Activated T-cell treated with anti-CD3 and anti-CD28 coated beads for 24 hours (primary cell): ENCODE results near the gene MAST2.
"Not testable (repeated sequence)": the region's sequence is repeated elsewhere in the genome, so short reads cannot be mapped to it uniquely, and the experiment has no call there.

Experiments used
- DNase-seq: peaks from one replicate; pipeline ENCODE4 v3.0.0-alpha.2; 2020; ENCODE audit warnings: low read depth

The MAST2 gene

GRCh38 chr1:45938029-45938428, 134.6 kb downstream of the MAST2 start:
- DNase-seq: no peak

GRCh38 chr1:45942411-45942810, 139.0 kb downstream of the MAST2 start:
- no peak for DNase-seq

GRCh38 chr1:45943185-45943584, 139.8 kb downstream of the MAST2 start:
- no peak for DNase-seq

GRCh38 chr1:45945426-45945825, 142.0 kb downstream of the MAST2 start:
- DNase-seq: no peak

GRCh38 chr1:45949462-45949861, 146.1 kb downstream of the MAST2 start:
- not testable (repeated sequence) for DNase-seq

GRCh38 chr1:45952072-45952471, 148.7 kb downstream of the MAST2 start:
- no peak for DNase-seq

GRCh38 chr1:45953934-45954847, 150.8 kb downstream of the MAST2 start:
- DNase-seq: no peak

GRCh38 chr1:45957684-45958083, 154.3 kb downstream of the MAST2 start:
- no peak for DNase-seq

- DNase-seq: no peak
Measured at GRCh38 chr1:45958317-45958716, 154.9 kb downstream of the MAST2 start.

- DNase-seq: no peak
Measured at GRCh38 chr1:45960930-45961715, 157.7 kb downstream of the MAST2 start.

GRCh38 chr1:45961936-45962335, 158.5 kb downstream of the MAST2 start:
- not testable (repeated sequence) for DNase-seq

- no peak for DNase-seq
Measured at GRCh38 chr1:45968941-45969666, 165.7 kb downstream of the MAST2 start.

GRCh38 chr1:45969866-45970265, 166.5 kb downstream of the MAST2 start:
- DNase-seq: no peak

- DNase-seq: no peak
Measured at GRCh38 chr1:45971335-45971734, 167.9 kb downstream of the MAST2 start.

GRCh38 chr1:45971922-45972531, 168.6 kb downstream of the MAST2 start:
- no peak for DNase-seq

- DNase-seq: no peak
Measured at GRCh38 chr1:45972621-45973020, 169.2 kb downstream of the MAST2 start.

- no peak for DNase-seq
Measured at GRCh38 chr1:45973121-45973520, 169.7 kb downstream of the MAST2 start.

GRCh38 chr1:45974541-45975269, 171.3 kb downstream of the MAST2 start:
- DNase-seq: no peak

- no peak for DNase-seq
Measured at GRCh38 chr1:45976623-45977022, 173.2 kb downstream of the MAST2 start.

- no peak for DNase-seq
Measured at GRCh38 chr1:45979074-45979777, 175.8 kb downstream of the MAST2 start.

- no peak for DNase-seq
Measured at GRCh38 chr1:45979778-45980176, 176.4 kb downstream of the MAST2 start.
